Non-pigmented ciliary epithelial cell (primary cell): ENCODE measurements around the gene CDC16.
"Not testable (repeated sequence)": the region's sequence is repeated elsewhere in the genome, so short reads cannot be mapped to it uniquely, and the experiment has no call there.

ENCODE experiments used
- DNase-seq: peaks from one replicate; pipeline ENCODE4 v3.0.0-alpha.2; 2010; ENCODE audit warnings: low read depth

The CDC16 gene

DNA sequence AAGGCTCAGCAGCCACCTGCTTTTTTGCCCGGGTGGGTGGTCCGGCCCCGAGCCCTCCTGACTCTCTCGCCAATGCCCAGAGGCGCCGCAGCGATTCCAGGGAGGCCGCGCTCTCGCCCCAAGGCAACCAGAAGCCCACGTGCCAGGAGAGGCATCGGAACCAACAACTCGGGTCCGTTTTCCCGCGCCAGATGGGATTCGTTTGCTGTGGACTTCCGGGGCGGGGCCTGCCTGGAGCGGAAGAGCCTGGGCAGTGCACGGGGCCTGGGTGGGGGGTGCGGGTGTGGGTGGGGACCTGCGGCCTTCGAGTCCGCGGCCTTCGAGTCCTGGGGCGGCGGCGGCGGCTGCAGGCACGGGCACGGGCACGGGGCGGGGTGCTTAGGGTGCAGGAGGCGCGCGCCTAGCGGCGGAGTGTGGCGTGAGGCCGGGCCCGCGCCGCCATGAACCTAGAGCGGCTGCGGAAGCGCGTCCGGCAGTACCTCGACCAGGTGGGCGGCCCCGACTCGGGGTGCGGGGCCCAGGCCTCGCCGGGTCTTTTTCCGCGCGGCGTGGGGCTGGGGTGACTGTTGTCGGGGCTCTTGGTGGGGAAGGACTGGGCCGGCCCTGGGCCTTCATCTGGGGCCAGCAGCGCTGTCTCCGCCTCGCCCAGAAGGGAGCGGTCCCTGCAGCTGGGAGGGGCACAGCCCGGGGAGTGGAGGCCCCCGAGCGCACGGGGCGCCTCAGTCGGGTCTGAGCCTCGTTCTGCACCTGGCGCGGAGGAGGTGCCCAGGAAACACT lies at the start of gene CDC16:
CDC16 (plus strand) TSS at position 253 of the 777 bp plus-strand sequence; CDS start at position 441, 188 bp downstream.
- DNase-seq, result peak; percentile 42

DNA sequence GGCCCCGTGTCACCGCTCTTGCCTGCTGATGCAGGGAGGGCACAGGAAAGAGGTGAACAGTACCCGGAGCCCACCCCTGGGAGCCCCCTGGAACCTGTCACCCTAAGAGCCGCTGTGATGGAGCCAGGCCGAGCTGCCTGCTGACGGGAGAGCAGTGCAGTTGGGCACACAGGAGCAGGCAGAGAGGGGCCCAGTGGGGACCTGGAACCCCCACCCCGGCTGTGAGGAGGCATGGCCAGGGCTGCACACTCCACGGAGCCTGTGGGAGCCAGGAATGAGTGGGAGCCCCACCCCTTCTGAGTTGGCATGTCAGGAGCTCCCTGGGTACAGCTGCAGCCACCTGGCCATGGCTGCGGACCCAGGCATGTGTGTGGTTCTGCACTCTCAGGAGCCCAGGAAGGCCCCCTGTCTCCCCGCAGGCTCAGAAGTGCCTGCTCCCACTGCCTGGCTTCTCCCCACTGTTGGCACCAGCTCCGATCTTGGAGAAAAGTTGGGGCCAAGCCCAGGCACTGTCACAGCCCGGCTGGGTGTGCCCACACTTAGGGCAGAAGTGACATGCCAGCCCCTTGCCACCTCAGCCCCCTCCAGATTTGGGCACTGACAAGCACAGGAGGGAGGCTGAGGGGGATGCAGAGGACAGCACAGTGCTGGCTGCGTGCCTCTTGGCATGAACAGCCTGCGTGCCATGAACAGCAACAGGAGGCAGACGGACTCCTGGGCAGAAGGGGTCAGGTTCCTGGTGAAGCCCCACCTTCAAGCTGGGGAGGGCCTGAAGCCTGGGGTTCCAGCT lies 49.3 kb upstream of the CDC16 start:
- no peak for DNase-seq

DNA sequence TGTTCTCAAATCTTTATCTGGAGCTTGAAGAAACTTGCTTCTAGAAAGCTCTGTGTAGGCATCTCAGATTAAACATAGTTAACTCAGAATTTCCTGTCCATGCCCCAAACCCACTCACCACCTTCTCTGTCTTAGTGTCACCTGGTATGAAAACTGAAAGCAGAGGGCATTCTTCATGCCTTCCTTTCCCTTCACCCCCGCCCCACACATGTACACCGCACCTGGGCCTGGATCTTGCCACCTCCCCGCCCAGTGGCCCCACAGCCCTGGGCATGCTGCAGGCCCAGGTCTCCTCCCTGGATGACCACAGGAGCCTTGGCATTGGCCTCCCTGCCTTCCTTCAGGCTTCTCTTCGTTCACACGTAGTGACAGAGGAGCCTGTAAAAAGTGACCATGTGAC lies 39.8 kb upstream of the CDC16 start:
- no peak for DNase-seq

GRCh38 chr13:114196629-114197028 lies 38.1 kb upstream of the CDC16 start:
- DNase-seq, result no peak

- DNase-seq, result no peak
Observed at GRCh38 chr13:114198556-114198955, 36.1 kb upstream of the CDC16 start.

- DNase-seq, result not testable (repeated sequence)
Observed at GRCh38 chr13:114199526-114199925, 35.2 kb upstream of the CDC16 start.

- no peak for DNase-seq
Observed at GRCh38 chr13:114199954-114200353, 34.7 kb upstream of the CDC16 start.

GRCh38 chr13:114200399-114200911 lies 34.2 kb upstream of the CDC16 start:
- no peak for DNase-seq

DNA sequence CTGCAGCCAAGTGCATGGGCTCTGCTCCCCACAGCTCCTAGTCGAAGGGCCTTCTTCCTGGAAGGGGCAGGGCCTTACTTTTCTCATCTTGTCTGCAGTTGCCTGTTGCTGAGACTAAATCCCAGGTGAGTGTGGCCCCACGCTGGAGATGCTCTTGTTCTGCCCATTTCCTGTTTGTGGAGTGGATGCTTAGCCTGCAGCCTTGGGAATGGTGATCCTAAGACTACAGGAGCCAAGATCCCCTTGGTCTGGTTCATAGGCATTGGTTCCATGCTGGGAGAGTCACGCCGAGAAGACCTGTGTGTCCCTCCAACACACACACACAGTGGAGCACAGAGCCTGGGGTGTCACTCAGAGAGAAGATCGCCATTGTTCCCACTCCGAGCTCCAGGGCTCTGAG lies 32.1 kb upstream of the CDC16 start:
- no peak for DNase-seq

GRCh38 chr13:114203536-114203935 lies 31.2 kb upstream of the CDC16 start:
- no peak for DNase-seq

DNA sequence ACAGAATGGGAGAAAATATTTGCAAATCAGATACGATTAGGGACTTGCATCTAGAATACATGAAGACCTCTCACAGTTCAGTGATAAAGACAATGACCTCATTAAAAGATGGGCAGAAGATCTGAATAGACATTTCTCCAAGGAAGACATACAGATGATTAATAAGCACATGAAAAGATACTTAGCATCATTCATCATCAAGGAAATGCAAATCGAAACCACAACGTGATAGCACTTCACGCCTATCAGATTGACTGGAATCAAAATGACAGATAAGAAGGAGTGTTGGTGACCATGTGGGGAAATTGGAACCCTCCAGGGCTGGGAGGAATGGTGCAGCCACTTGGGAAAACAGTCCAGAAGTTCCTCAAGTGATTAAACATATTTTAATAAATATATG lies 29.8 kb upstream of the CDC16 start:
- no peak for DNase-seq

GRCh38 chr13:114208134-114208533 lies 26.6 kb upstream of the CDC16 start:
- no peak for DNase-seq

DNA sequence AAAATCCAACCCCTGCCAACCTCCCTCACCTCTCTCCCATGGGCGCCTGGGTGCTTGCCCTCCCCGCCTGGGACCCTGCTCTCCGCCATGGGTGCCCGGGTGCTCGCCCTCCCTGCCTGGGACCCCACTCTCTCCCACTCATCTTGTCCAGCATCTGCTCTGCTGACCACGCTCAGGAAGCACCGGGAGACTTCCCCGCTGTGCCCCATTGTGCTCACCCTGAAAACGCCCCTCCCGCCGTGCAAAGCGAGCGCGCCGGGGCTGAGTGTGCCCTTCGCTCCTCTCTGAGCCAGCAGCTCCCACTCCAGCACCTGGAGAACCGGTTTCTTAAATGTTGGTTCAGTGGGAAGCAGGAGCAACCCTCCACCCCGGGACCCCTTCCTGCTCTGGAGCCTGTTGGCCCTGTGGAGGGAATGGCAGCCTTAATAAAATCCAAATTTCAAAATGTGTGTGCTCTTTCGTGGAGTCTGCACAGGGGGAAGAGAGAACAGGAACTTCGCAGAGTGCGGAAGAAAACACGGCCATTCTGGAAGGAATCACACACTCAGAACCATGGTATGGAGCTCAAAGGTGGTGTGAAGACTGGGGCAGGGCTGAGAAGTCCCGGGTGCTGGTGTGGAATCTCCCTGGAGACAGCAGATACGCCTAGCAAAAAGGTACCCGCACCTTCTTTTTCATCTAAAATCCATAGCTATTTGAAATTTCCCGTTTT lies 23.1 kb upstream of the CDC16 start:
- DNase-seq, result no peak

- DNase-seq, result peak; percentile 27
Observed at GRCh38 chr13:114212158-114212495, 22.6 kb upstream of the CDC16 start.

DNA sequence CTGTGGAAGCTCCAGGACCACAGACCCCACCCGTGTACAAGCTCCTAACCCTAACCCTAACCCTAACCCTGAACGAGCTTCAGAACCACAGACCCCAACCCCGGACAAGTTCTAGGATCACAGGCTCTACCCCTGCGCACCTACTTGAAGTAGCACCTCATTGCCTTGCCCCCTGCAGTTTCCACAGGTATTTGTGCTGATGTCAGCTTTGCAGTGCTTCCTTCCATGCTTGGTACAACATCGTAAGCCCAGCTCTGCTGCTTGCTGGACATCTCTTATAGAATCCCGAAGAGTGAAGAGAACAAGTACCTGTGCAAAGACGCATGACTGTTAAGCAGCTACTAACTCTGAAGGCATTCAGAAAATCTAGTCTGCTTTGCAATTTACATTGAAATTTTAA lies 20.7 kb upstream of the CDC16 start:
- no peak for DNase-seq

- no peak for DNase-seq
Observed at GRCh38 chr13:114219392-114219791, 15.3 kb upstream of the CDC16 start.

DNA sequence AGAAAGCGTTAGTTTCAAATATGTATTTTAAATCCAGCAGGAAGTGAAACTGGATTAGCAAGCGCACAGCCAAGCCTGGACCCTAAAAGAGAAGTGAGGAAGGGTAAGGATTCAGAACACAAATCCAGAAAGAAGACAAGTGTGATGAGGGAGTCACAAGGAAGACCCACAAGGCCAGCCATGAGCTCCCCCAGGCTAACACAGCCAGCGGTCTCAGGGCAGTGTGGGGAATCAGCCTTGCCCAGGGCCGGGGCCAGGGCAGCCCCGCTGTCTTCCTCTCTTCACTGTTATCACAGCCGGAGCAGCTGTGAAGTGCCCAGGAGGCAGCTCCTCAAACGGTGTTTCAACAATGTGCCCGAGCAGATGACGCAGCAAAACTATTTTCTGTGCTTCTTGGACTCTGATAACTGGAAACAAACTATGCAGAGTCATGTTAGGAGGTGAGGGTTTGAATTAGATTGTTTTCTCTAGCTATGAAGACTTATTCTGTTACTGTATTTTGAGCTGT lies 12.2 kb upstream of the CDC16 start:
- DNase-seq, result no peak

- no peak for DNase-seq
Observed at GRCh38 chr13:114224201-114224600, 10.5 kb upstream of the CDC16 start.

GRCh38 chr13:114225610-114226009 lies 9.1 kb upstream of the CDC16 start:
- DNase-seq, result no peak

GRCh38 chr13:114226088-114226487 lies 8.6 kb upstream of the CDC16 start:
- no peak for DNase-seq

DNA sequence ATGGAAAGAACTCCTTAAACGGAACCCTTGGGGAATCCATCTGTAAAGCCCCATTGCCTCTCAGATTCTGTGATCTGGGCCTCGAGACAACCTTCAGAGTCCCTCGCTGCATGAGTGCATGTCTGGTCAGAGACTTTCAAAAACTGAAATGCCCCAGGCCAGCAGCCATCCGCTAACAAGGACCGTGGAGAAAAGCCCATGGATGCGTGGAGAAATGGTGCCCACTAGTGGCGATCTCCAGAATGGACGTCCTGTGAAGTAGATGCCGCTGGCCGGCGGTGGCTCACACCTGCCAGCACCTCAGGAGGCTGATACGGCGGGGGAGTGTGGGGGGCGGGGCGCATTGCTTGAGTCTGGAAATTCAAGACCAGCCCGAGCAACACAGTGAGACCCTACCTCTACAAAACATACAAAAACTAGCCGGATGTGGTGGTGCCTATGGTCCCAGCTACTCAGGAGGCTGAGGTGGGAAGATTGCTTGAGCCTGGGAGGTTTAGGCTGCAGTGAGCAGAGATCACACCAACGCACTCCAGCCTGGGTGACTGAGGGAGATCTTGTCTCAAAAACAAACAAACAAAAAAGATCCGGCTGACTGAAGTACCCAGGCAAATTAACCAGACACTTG lies 7.9 kb upstream of the CDC16 start:
- peak; percentile 24 for DNase-seq

GRCh38 chr13:114227528-114227927 lies 7.2 kb upstream of the CDC16 start:
- no peak for DNase-seq
